Measurements from ENCODE around the gene FCRLB. TPM values are rescaled to one million over a fixed set of nuclear protein-coding genes. Genes with fewer than 3 reads are reported as not detected.

FCRLB gene
- total RNA-seq, 1 donor from 2014 or later = 0.47 TPM

- H3K9me3 Mint-ChIP-seq = no peaks in the 10 kb centered on the region
- H3K36me3 Mint-ChIP-seq = no peaks in the 10 kb centered on the region
- no peak overlapping the region for H3K27ac Mint-ChIP-seq
- no peak for TF ChIP-seq CTCF (IDR thresholded peaks at IDR 0.05; ENCODE audit: unreplicated experiment)
- H3K27me3 Mint-ChIP-seq (ENCODE audit: low read depth) = peaks cover 14% of the 10 kb centered on the region
- H3K4me1 Mint-ChIP-seq = no peaks in the 10 kb centered on the region
- no peak for DNase-seq (ENCODE audit: low spot score in 2 of 2, unreplicated experiment in 2 of 2)
- H3K4me3 Mint-ChIP-seq = no peak overlapping the region
Measured at GRCh38 chr1:161740921-161741320, 19.6 kb downstream of the FCRLB start.

GRCh38 chr1:161743231-161743630 lies 21.9 kb downstream of the FCRLB start:
- H3K4me1 Mint-ChIP-seq = peaks cover 2% of the 10 kb centered on the region
- no peak overlapping the region for H3K4me3 Mint-ChIP-seq
- DNase-seq (ENCODE audit: low spot score in 2 of 2, unreplicated experiment in 2 of 2) = no peak
- no peak for TF ChIP-seq CTCF (IDR thresholded peaks at IDR 0.05; ENCODE audit: unreplicated experiment)
- peaks cover 16% of the 10 kb centered on the region for H3K27me3 Mint-ChIP-seq (ENCODE audit: low read depth)
- no peaks in the 10 kb centered on the region for H3K9me3 Mint-ChIP-seq
- H3K36me3 Mint-ChIP-seq = no peaks in the 10 kb centered on the region
- no peak overlapping the region for H3K27ac Mint-ChIP-seq

DNA sequence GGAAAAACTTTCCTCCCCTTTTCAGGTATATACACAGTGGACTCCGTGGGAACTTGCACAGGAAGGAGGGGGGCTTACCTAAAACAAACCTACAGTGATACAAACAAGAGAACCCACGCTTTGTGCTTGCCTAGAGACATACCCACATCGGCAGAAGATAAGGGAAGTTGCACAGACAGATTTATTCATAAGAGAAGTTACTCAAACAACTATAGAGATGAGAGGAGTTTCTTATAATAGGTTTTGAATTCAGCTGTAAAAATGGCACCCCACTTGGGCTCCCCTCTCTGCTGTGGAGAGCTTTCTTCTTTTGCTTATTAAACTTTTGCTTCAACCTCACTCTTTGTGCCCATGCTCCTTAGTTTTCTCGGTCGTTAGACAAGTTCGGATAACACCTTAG lies 26.5 kb downstream of the FCRLB start:
- H3K4me1 Mint-ChIP-seq = peaks cover 21% of the 10 kb centered on the region
- no peaks in the 10 kb centered on the region for H3K9me3 Mint-ChIP-seq
- peaks cover under 1% of the 10 kb centered on the region for H3K36me3 Mint-ChIP-seq
- no peak overlapping the region for H3K4me3 Mint-ChIP-seq
- no peak for DNase-seq (ENCODE audit: low spot score in 2 of 2, unreplicated experiment in 2 of 2)
- no peak overlapping the region for H3K27ac Mint-ChIP-seq
- peaks cover 13% of the 10 kb centered on the region for H3K27me3 Mint-ChIP-seq (ENCODE audit: low read depth)
- no peak for TF ChIP-seq CTCF (IDR thresholded peaks at IDR 0.05; ENCODE audit: unreplicated experiment)

DNA sequence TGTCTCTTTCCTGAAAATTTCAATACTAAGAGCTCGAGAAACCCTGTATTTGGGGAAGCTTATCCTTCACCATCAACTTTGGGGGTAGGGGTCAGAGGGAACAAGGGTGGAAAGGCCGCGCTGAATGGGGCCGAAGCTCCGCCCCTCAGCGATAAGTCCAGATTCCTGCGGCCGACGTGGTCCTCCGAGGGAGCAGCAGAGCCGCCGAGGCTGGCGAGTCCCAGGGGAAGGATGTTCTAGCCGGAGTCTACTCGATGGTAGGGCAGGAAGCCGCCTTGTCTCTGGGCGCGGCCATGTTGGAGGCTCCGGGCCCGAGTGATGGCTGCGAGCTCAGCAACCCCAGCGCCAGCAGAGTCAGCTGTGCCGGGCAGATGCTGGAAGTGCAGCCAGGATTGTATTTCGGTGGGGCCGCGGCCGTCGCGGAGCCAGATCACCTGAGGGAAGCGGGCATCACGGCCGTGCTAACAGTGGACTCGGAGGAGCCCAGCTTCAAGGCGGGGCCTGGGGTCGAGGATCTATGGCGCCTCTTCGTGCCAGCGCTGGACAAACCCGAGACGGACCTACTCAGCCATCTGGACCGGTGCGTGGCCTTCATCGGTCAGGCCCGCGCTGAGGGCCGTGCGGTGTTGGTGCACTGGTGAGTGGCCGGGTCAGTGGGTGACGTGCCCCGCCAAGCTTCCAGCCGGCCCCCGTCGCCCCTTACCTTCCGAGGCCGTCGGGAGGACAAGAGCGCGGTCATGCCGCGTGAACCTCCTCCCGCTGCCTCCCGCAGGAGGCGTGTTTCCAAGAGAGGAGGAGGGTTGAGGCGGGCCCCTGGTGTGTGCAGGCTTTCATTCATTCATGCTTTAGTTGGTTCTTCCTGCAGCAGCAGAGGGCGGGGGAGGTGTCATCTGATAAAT lies 28.4 kb downstream of the FCRLB start, which contains the start of gene DUSP12:
TSS of gene DUSP12 (plus strand) at position 278 of the 899 bp plus-strand sequence. CDS start at position 294, 16 bp downstream.
- Mint-ChIP-seq H3K27me3 (ENCODE audit: low read depth) (peaks cover 12% of the 10 kb centered on the region), H3K4me3 (peak within 1 kb of the TSS; percentile 100), H3K27ac (peak within 1 kb of the TSS; percentile 98), H3K4me1 (peaks cover 21% of the 10 kb centered on the region), H3K9me3 (no peaks in the 10 kb centered on the region), H3K36me3 (peaks cover 15% of the 10 kb centered on the region)
- peak; percentile 71 to 86 for DNase-seq (ENCODE audit: low spot score in 2 of 2, unreplicated experiment in 2 of 2)
- no peak for TF ChIP-seq CTCF (IDR thresholded peaks at IDR 0.05; ENCODE audit: unreplicated experiment)

DNA sequence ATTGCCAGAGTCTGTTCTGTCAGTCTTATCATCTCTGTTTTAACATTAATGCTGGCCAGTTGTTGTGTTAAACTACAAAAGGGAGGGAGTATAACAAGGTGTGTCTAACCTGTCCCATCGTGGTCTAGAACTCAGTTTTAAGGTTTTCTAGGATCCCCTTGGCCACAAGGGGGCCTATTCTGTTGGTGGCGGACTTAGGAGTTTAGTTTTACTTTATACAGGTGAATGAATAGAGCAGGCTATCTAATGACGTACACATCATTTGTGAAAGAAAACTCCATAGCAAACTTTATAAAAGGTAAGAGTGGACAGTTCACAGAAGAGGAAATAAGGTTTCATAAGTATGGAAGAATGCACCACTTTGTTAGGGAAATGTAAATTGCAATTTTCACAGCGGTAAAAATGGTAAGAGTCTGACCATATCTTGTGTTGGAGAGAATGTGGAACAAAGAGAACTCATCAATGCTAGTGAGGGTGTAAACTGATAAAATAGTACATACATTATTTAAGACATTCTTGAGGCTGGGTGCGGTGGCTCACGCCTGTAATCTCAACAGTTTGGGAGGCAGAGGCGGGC lies 42.3 kb downstream of the FCRLB start:
- peak overlapping the region; percentile 18 for H3K4me3 Mint-ChIP-seq
- TF ChIP-seq CTCF (IDR thresholded peaks at IDR 0.05; ENCODE audit: unreplicated experiment) = no peak
- peaks cover 3% of the 10 kb centered on the region for H3K36me3 Mint-ChIP-seq
- no peaks in the 10 kb centered on the region for H3K9me3 Mint-ChIP-seq
- no peak for DNase-seq (ENCODE audit: low spot score in 2 of 2, unreplicated experiment in 2 of 2)
- no peaks in the 10 kb centered on the region for H3K27me3 Mint-ChIP-seq (ENCODE audit: low read depth)
- H3K4me1 Mint-ChIP-seq = peaks cover 17% of the 10 kb centered on the region
- no peak overlapping the region for H3K27ac Mint-ChIP-seq
